VCaP (cell line): Measurements from ENCODE around the gene RPTOR.

Experiments
- H3K27ac ChIP-seq: fragments of 450-650 bp; 2 replicates; pipeline ENCODE4 v1.5.1; 2017
- CTCF ChIP-seq: fragments of 450-650 bp; conservative IDR thresholded peaks from 2 replicates; pipeline ENCODE4 v1.5.1; 2017; ENCODE audit warnings: mild to moderate bottlenecking, moderate library complexity

Gene RPTOR

GRCh38 chr17:80996422-80997305 is 452.0 kb downstream of the RPTOR start:
- H3K27ac ChIP-seq = no peak overlapping the region

GRCh38 chr17:80997424-80998117 is 452.9 kb downstream of the RPTOR start:
- H3K27ac ChIP-seq = no peak overlapping the region
- no peak for TF ChIP-seq CTCF

More at GRCh38 chr17:80996422-80997305, 452.0 kb downstream of the RPTOR start:
- no peak for TF ChIP-seq CTCF

GRCh38 chr17:80998118-80998747 is 453.6 kb downstream of the RPTOR start:
- no peak for TF ChIP-seq CTCF
- no peak overlapping the region for H3K27ac ChIP-seq

GRCh38 chr17:80998748-80999535 is 454.3 kb downstream of the RPTOR start:
- H3K27ac ChIP-seq = no peak overlapping the region
- no peak for TF ChIP-seq CTCF

- TF ChIP-seq CTCF = no peak
- H3K27ac ChIP-seq = no peak overlapping the region
Measured at GRCh38 chr17:80999536-81000333, 455.1 kb downstream of the RPTOR start.

GRCh38 chr17:81000334-81000630 is 455.6 kb downstream of the RPTOR start:
- no peak for TF ChIP-seq CTCF
- H3K27ac ChIP-seq = no peak overlapping the region
